Measurements from ENCODE around the gene ARHGEF10L. TPM values are rescaled to one million over a fixed set of nuclear protein-coding genes. Genes with fewer than 3 reads are reported as not detected.

ARHGEF10L gene
- total and polyA plus RNA-seq, 8 donors: 16.8 to 39.6 (median 21.1) TPM

DNA sequence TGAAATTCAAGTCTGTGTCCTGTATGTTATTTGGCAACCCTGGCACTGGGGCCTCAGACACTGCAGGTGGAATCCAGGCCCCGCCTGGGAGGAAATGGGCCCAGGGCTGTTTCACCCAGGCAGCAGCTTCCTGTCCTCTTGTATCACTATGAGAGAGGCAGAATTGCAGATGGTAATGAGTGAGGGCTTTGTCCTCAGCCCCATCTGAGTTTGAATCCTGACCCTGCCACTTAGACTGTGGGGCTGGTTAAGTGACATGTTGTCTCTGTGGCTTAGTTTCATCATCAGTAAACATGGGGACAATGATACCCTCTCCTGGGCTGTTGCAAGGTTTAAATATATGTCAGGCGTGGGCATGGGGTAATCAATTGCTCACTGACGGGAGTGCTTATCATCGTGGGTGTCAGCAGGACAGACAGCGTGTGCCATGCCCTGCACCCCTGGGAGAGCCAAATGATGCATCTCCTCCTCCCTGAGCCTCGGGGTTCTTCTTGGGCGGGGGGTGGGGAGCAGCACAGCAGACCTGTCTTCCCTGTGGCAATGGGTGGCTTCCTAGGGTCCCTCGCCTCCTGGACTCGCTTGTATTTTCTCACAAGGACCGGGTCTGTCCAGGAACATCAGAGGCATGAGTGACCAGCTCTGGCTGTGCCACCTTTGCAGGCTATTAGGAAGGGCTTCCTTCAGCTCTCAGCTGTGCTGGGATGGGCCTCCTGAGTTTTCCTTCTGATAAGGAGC is 42.1 kb downstream of the ARHGEF10L start:
- no peak overlapping the region for H3K4me3 ChIP-seq
- intact Hi-C loops (cut with DNase I): no loop called here
- ATAC-seq: no peak
- no peak for DNase-seq
- H3K4me1 ChIP-seq: peaks cover 0 to 35% of the 10 kb centered on the region in 2 donors
- H3K27me3 ChIP-seq: peaks cover 0 to 4% of the 10 kb centered on the region in 2 donors
- no peaks in the 10 kb centered on the region for H3K9me3 ChIP-seq
- no peak overlapping the region for H3K27ac ChIP-seq
- no peaks in the 10 kb centered on the region for H3K36me3 ChIP-seq
- TF ChIP-seq, protein P1, sequence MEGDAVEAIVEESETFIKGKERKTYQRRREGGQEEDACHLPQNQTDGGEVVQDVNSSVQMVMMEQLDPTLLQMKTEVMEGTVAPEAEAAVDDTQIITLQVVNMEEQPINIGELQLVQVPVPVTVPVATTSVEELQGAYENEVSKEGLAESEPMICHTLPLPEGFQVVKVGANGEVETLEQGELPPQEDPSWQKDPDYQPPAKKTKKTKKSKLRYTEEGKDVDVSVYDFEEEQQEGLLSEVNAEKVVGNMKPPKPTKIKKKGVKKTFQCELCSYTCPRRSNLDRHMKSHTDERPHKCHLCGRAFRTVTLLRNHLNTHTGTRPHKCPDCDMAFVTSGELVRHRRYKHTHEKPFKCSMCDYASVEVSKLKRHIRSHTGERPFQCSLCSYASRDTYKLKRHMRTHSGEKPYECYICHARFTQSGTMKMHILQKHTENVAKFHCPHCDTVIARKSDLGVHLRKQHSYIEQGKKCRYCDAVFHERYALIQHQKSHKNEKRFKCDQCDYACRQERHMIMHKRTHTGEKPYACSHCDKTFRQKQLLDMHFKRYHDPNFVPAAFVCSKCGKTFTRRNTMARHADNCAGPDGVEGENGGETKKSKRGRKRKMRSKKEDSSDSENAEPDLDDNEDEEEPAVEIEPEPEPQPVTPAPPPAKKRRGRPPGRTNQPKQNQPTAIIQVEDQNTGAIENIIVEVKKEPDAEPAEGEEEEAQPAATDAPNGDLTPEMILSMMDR (IDR thresholded peaks at IDR 0.05): no peak

- TF ChIP-seq, protein P1 (IDR thresholded peaks at IDR 0.05): no peak
- Histone ChIP-seq H3K36me3 (no peaks in the 10 kb centered on the region), H3K4me3 (no peak overlapping the region), H3K4me1 (peaks cover 0 to 39% of the 10 kb centered on the region in 2 donors), H3K27me3 (peaks cover 0 to 4% of the 10 kb centered on the region in 2 donors), H3K27ac (no peak overlapping the region), H3K9me3 (no peaks in the 10 kb centered on the region)
- no peak for ATAC-seq
- no peak for DNase-seq
- intact Hi-C loops (cut with DNase I): no loop called here
Observed at GRCh38 chr1:17582124-17582774, 42.8 kb downstream of the ARHGEF10L start.

DNA sequence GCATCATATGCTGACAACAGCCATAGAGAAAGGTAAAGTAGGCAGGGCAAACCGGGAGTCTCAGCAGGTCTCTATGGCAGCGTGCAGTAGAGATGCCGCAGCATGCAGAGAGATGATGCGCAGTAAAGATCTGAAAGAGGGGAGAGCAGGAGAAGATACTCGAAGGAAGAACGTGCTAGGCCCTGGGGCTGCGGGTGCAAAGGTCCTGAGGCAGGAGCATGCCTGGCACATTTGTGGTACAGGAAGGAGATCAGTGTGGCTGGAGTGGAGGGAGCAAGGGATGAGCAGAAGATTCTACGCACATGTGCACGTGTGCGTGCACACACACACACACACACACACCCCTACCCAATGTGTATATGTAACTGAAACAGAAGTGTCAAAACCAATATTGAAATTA is 45.0 kb downstream of the ARHGEF10L start:
- intact Hi-C loops (cut with DNase I): no loop called here
- Histone ChIP-seq H3K9me3 (no peaks in the 10 kb centered on the region), H3K4me1 (peaks cover 12 to 51% of the 10 kb centered on the region in 2 donors), H3K27ac (no peak overlapping the region), H3K27me3 (no peaks in the 10 kb centered on the region), H3K36me3 (no peaks in the 10 kb centered on the region), H3K4me3 (no peak overlapping the region)
- TF ChIP-seq, protein P1 (IDR thresholded peaks at IDR 0.05): no peak
- ATAC-seq (no peak), DNase-seq (no peak)

- Histone ChIP-seq H3K36me3 (no peaks in the 10 kb centered on the region), H3K27ac (no peak overlapping the region), H3K4me3 (no peak overlapping the region), H3K9me3 (no peaks in the 10 kb centered on the region), H3K4me1 (peaks cover 12 to 48% of the 10 kb centered on the region in 2 donors), H3K27me3 (no peaks in the 10 kb centered on the region)
- intact Hi-C loops (cut with DNase I): no loop called here
- ATAC-seq (no peak), DNase-seq (no peak)
- TF ChIP-seq, protein P1 (IDR thresholded peaks at IDR 0.05): no peak
Observed at GRCh38 chr1:17585266-17585987, 45.9 kb downstream of the ARHGEF10L start.
